ENCODE data around the gene ANKRD24.

- no peak for TF ChIP-seq CTCF (IDR thresholded peaks at IDR 0.05)
- TF ChIP-seq SIN3A (IDR thresholded peaks at IDR 0.05; ENCODE audit: borderline replicate concordance, insufficient read depth, low read depth, low read length) = no peak
- no peak for TF ChIP-seq POLR2AphosphoS5 (IDR thresholded peaks at IDR 0.05; ENCODE audit: low read depth, low read length)
Observed at GRCh38 chr19:4258181-4258580, 75.7 kb downstream of the ANKRD24 start.
